HG03565 (cell line): ENCODE results near the gene GLB1L2.

ENCODE experiments used
- ATAC-seq: cut with Tn5 transposase; IDR thresholded peaks from one replicate; pipeline ENCODE4 v1.9.1; 2021; ENCODE audit warnings: mild to moderate bottlenecking, moderate library complexity; ENCODE audit not compliant: unreplicated experiment

Gene GLB1L2

GRCh38 chr11:134417871-134418840 lies 86.4 kb downstream of the GLB1L2 start:
- ATAC-seq: no peak

GRCh38 chr11:134423106-134423505 lies 91.3 kb downstream of the GLB1L2 start:
- ATAC-seq: no peak

- no peak for ATAC-seq
These were observed 93.6 kb downstream of the GLB1L2 start for GRCh38 chr11:134425413-134425812.
